ENCODE measurements around the gene UBALD2. TPM values are rescaled to one million over a fixed set of nuclear protein-coding genes. Genes with fewer than 3 reads are reported as not detected.

The UBALD2 gene
- total RNA-seq, 1 donor from 2014 or later, result 2.8 TPM

Small RNAs within 50 kb of the gene (small RNA-seq; reads per million reads assigned to genes)
- gene RF00019, result not detected

Other genes starting within 250 kb of the UBALD2 start
- not detected for gene EVPL, start 238.0 kb upstream of the UBALD2 start, total RNA-seq
- 17.0 TPM for gene SRP68, start 192.8 kb upstream of the UBALD2 start, total RNA-seq
- not detected for gene GALR2, start 190.6 kb upstream of the UBALD2 start, total RNA-seq
- gene ZACN, start 186.2 kb upstream of the UBALD2 start, total RNA-seq, result not detected
- gene EXOC7, start 161.6 kb upstream of the UBALD2 start, total RNA-seq, result 93.3 TPM
- gene FOXJ1, start 124.1 kb upstream of the UBALD2 start, total RNA-seq, result 4.5 TPM
- gene RNF157, start 24.9 kb upstream of the UBALD2 start, total RNA-seq, result 17.5 TPM
- 6.1 TPM for gene QRICH2, start 42.9 kb downstream of the UBALD2 start, total RNA-seq
- gene PRPSAP1, start 88.6 kb downstream of the UBALD2 start, total RNA-seq, result 44.6 TPM
- gene SPHK1, start 119.3 kb downstream of the UBALD2 start, total RNA-seq, result 0.78 TPM
- gene UBE2O, start 187.8 kb downstream of the UBALD2 start, total RNA-seq, result 30.3 TPM
- not detected for gene AANAT, start 202.3 kb downstream of the UBALD2 start, total RNA-seq
- gene RHBDF2, start 236.1 kb downstream of the UBALD2 start, total RNA-seq, result 2.2 TPM

Data from occipital lobe (tissue), 2 donors.